G401.6 (cell line): Measurements from ENCODE around the gene ZNF574.

Experiments used
- FAIRE-seq: peaks from 2 replicates; lab custom pipeline; 2012; peaks lifted over from hg19 to GRCh38; lab: Jason Lieb, UNC

The ZNF574 gene

GRCh38 chr19:42059196-42059595, 16.8 kb upstream of the ZNF574 start:
- no peak for FAIRE-seq

GRCh38 chr19:42060117-42060516, 15.8 kb upstream of the ZNF574 start:
- no peak for FAIRE-seq

- no peak for FAIRE-seq
Observed at GRCh38 chr19:42062381-42062780, 13.6 kb upstream of the ZNF574 start.

- FAIRE-seq: no peak
Observed at GRCh38 chr19:42064432-42064831, 11.5 kb upstream of the ZNF574 start.

- no peak for FAIRE-seq
Observed at GRCh38 chr19:42065051-42065450, 10.9 kb upstream of the ZNF574 start.

- FAIRE-seq: no peak
Observed at GRCh38 chr19:42065511-42065910, 10.5 kb upstream of the ZNF574 start.

- no peak for FAIRE-seq
Observed at GRCh38 chr19:42066075-42066754, 9.8 kb upstream of the ZNF574 start.

GRCh38 chr19:42067315-42067888, 8.6 kb upstream of the ZNF574 start:
- FAIRE-seq: no peak

- no peak for FAIRE-seq
Observed at GRCh38 chr19:42068361-42068755, 7.6 kb upstream of the ZNF574 start.

GRCh38 chr19:42068756-42069571, 7.0 kb upstream of the ZNF574 start:
- no peak for FAIRE-seq

- no peak for FAIRE-seq
Observed at GRCh38 chr19:42069619-42070351, 6.2 kb upstream of the ZNF574 start, which contains the start of gene GRIK5. Gene GRIK5, minus strand, starts transcription at chr19:42070206. Its CDS starts 4,436 bp downstream, at chr19:42065770.

- no peak for FAIRE-seq
Observed at GRCh38 chr19:42071247-42071646, 4.7 kb upstream of the ZNF574 start.

GRCh38 chr19:42074513-42075363, 1.2 kb upstream of the ZNF574 start:
- no peak for FAIRE-seq

- no peak for FAIRE-seq
Observed at GRCh38 chr19:42075364-42075615, 676 bp upstream of the ZNF574 start.

GRCh38 chr19:42076380-42076944, 496 bp downstream of the ZNF574 start:
- no peak for FAIRE-seq

- FAIRE-seq: no peak
Observed at GRCh38 chr19:42078058-42078457, 2.1 kb downstream of the ZNF574 start.

- no peak for FAIRE-seq
Observed at GRCh38 chr19:42078538-42079275, 2.7 kb downstream of the ZNF574 start.

GRCh38 chr19:42079276-42079669, 3.3 kb downstream of the ZNF574 start:
- no peak for FAIRE-seq

GRCh38 chr19:42079886-42080763, 4.2 kb downstream of the ZNF574 start:
- no peak for FAIRE-seq
